C4-2B (cell line): ENCODE measurements around the gene CDKN1C.

ENCODE experiments used
- ZFX ChIP-seq: fragments of 450-650 bp; IDR thresholded peaks from 2 replicates; pipeline ENCODE4 v1.6.1; 2017
- TF ChIP-seq, protein P1 (sequence below): fragments of 450-650 bp; conservative IDR thresholded peaks from 2 replicates; pipeline ENCODE4 v1.5.1; 2017; ENCODE audit warnings: mild to moderate bottlenecking

- TF ChIP-seq, protein P1, sequence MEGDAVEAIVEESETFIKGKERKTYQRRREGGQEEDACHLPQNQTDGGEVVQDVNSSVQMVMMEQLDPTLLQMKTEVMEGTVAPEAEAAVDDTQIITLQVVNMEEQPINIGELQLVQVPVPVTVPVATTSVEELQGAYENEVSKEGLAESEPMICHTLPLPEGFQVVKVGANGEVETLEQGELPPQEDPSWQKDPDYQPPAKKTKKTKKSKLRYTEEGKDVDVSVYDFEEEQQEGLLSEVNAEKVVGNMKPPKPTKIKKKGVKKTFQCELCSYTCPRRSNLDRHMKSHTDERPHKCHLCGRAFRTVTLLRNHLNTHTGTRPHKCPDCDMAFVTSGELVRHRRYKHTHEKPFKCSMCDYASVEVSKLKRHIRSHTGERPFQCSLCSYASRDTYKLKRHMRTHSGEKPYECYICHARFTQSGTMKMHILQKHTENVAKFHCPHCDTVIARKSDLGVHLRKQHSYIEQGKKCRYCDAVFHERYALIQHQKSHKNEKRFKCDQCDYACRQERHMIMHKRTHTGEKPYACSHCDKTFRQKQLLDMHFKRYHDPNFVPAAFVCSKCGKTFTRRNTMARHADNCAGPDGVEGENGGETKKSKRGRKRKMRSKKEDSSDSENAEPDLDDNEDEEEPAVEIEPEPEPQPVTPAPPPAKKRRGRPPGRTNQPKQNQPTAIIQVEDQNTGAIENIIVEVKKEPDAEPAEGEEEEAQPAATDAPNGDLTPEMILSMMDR = no peak
- no peak for TF ChIP-seq ZFX
Measured at GRCh38 chr11:2853401-2853800, 32.2 kb downstream of the CDKN1C start.
